IMR-90 (cell line): ENCODE data around the gene PAM. TPM values are rescaled to one million over a fixed set of nuclear protein-coding genes. Genes with fewer than 3 reads are reported as not detected.

Source experiments
- ATAC-seq: fragments of 200-7000 bp; cut with Tn5 transposase; 2 replicates; pipeline ENCODE4 v1.9.1; 2020; ENCODE audit warnings: low read depth, mild to moderate bottlenecking, moderate library complexity
- BruUV-seq: library from RNA; stranded (reverse); fragments of 400-500 nt; replicated peaks from 2 replicates; lab custom pipeline; 2021; lab: Mats Ljungman, UMichigan
- CTCF ChIA-PET: fragments of 300-600 bp; formaldehyde crosslinking; extraction: SDS; loops from one replicate; lab custom pipeline; 2021; ENCODE audit warnings: antibody characterized with exemption; lab: Yijun Ruan, JAX
- POLR2A ChIA-PET: fragments of 300-600 bp; sonication (Branson Sonifier 250); formaldehyde crosslinking; loops from one replicate; lab custom pipeline; 2022; ENCODE audit warnings: antibody characterized with exemption; ENCODE audit not compliant: unreplicated experiment; lab: Charles Lee
- DNase-seq: peaks from one replicate; pipeline ENCODE4 v3.0.0; 2013
- H2AFZ ChIP-seq: replicated peaks from 2 replicates; pipeline ENCODE3; 2013; ENCODE audit warnings: low read length, mild to moderate bottlenecking; ENCODE audit not compliant: poor library complexity
- H2AK5ac ChIP-seq: 2 replicates; pipeline ENCODE4 v1.6.1; 2013; ENCODE audit warnings: low read depth, low read length, inconsistent platforms
- H2AK9ac ChIP-seq: replicated peaks from 2 replicates; pipeline ENCODE3; 2013; ENCODE audit warnings: mild to moderate bottlenecking, low read depth, low read length, moderate library complexity; ENCODE audit not compliant: poor library complexity
- H2BK120ac ChIP-seq: 2 replicates; pipeline ENCODE4 v1.6.1; 2013; ENCODE audit warnings: low read depth, low read length, inconsistent platforms
- H2BK15ac ChIP-seq: 3 replicates; pipeline ENCODE4 v1.6.1; 2013; ENCODE audit warnings: low read depth, low read length, inconsistent platforms
- H2BK20ac ChIP-seq: 2 replicates; pipeline ENCODE4 v1.6.1; 2013; ENCODE audit warnings: low read depth, mild to moderate bottlenecking, inconsistent platforms, low read length, moderate library complexity
- H2BK5ac ChIP-seq: 2 replicates; pipeline ENCODE4 v1.6.1; 2013; ENCODE audit warnings: mild to moderate bottlenecking, low read depth, low read length, inconsistent platforms; ENCODE audit not compliant: poor library complexity, severe bottlenecking
- H3K14ac ChIP-seq: replicated peaks from 2 replicates; pipeline ENCODE4 v1.6.1; 2013; ENCODE audit warnings: low read depth, low read length, inconsistent platforms
- H3K18ac ChIP-seq: 2 replicates; pipeline ENCODE4 v1.6.1; 2013; ENCODE audit warnings: low read depth, low read length, control low read depth
- H3K23ac ChIP-seq: 2 replicates; pipeline ENCODE4 v1.6.1; 2013; ENCODE audit warnings: low read depth, low read length, inconsistent platforms
- H3K27ac ChIP-seq: 2 replicates; pipeline ENCODE4 v1.5.1; 2013; ENCODE audit warnings: mild to moderate bottlenecking, control low read depth, low read length; ENCODE audit not compliant: insufficient read depth
- H3K27me3 ChIP-seq: 2 replicates; pipeline ENCODE4 v1.6.1; 2013; ENCODE audit warnings: low read length; ENCODE audit not compliant: control insufficient read depth, insufficient read depth
- H3K36me3 ChIP-seq: 2 replicates; pipeline ENCODE4 v1.6.1; 2013; ENCODE audit warnings: low read length, mixed read lengths; ENCODE audit not compliant: control insufficient read depth, insufficient read depth
- H3K4ac ChIP-seq: 2 replicates; pipeline ENCODE4 v1.6.1; 2013; ENCODE audit warnings: low read depth, low read length, inconsistent platforms
- H3K4me1 ChIP-seq: 2 replicates; pipeline ENCODE4 v1.6.1; 2013; ENCODE audit warnings: low read length, mixed read lengths; ENCODE audit not compliant: control insufficient read depth, insufficient read depth
- H3K4me2 ChIP-seq: 2 replicates; pipeline ENCODE4 v1.6.1; 2013; ENCODE audit warnings: low read depth, mild to moderate bottlenecking, control low read depth, low read length, moderate library complexity
- H3K4me3 ChIP-seq: 2 replicates; pipeline ENCODE4 v1.5.1; 2013; ENCODE audit warnings: low read depth, mild to moderate bottlenecking, control low read depth, low read length, moderate library complexity; ENCODE audit not compliant: insufficient read depth
- H3K56ac ChIP-seq: 2 replicates; pipeline ENCODE4 v1.6.1; 2013; ENCODE audit warnings: low read length, inconsistent platforms; ENCODE audit not compliant: insufficient read depth; ENCODE audit errors: extremely low read depth
- H3K79me1 ChIP-seq, 2 experiments: 2 replicates each; pipeline ENCODE4 v1.6.1; 2013; ENCODE audit warnings: low read length in 2 of 2, inconsistent platforms in 1 of 2, low read depth in 1 of 2
- H3K9ac ChIP-seq: 2 replicates; pipeline ENCODE4 v1.6.1; 2013; ENCODE audit warnings: low read depth, low read length, control low read depth
- H3K9me1 ChIP-seq: 2 replicates; pipeline ENCODE4 v1.6.1; 2013; ENCODE audit warnings: low read length, inconsistent platforms; ENCODE audit not compliant: insufficient read depth
- H3K9me3 ChIP-seq: 2 replicates; pipeline ENCODE4 v1.6.1; 2013; ENCODE audit warnings: low read length; ENCODE audit not compliant: control insufficient read depth, insufficient read depth
- H4K20me1 ChIP-seq: 2 replicates; pipeline ENCODE4 v1.6.1; 2013; ENCODE audit warnings: low read length, inconsistent platforms; ENCODE audit not compliant: insufficient read depth
- H4K5ac ChIP-seq: 2 replicates; pipeline ENCODE4 v1.6.1; 2013; ENCODE audit warnings: mild to moderate bottlenecking, low read depth, low read length, control low read depth
- H4K8ac ChIP-seq, 2 experiments: 2 replicates each; pipeline ENCODE4 v1.6.1; 2013; ENCODE audit warnings: low read depth in 2 of 2, low read length in 2 of 2, control low read depth in 1 of 2, inconsistent platforms in 1 of 2
- H4K91ac ChIP-seq: 2 replicates; pipeline ENCODE4 v1.6.1; 2013; ENCODE audit warnings: low read depth, low read length, inconsistent platforms; ENCODE audit not compliant: insufficient read depth
- BHLHE40 ChIP-seq: fragments of 150-350 bp; IDR thresholded peaks from 2 replicates; pipeline ENCODE4 v1.6.1; 2016; ENCODE audit warnings: mild to moderate bottlenecking, low read depth, low read length
- CTCF ChIP-seq: conservative IDR thresholded peaks from 2 replicates; pipeline ENCODE4 v1.5.1; 2012; ENCODE audit warnings: mild to moderate bottlenecking, low read depth, low read length, improper control_type of control experiment
- FOS ChIP-seq: fragments of 150-350 bp; IDR thresholded peaks from 2 replicates; pipeline ENCODE4 v1.6.1; 2016; ENCODE audit warnings: low read depth, low read length
- MAFK ChIP-seq: IDR thresholded peaks from 2 replicates; pipeline ENCODE4 v1.6.1; 2012; ENCODE audit warnings: low read depth, low read length, improper control_type of control experiment
- POLR2A ChIP-seq: IDR thresholded peaks from 2 replicates; pipeline ENCODE4 v1.6.1; 2012; ENCODE audit warnings: mild to moderate bottlenecking, low read depth, low read length
- RAD21 ChIP-seq: IDR thresholded peaks from 2 replicates; pipeline ENCODE4 v1.6.1; 2012; ENCODE audit warnings: low read length, improper control_type of control experiment
- dilution Hi-C: fragments of 300-500 bp; cut with HindIII; formaldehyde crosslinking; loops from one replicate; pipeline ENCODE4 v1.14.3; 2018; ENCODE audit warnings: low sequenced_read_pairs; ENCODE audit not compliant: unreplicated experiment
- in situ Hi-C: fragments of 300-500 bp; cut with MboI; formaldehyde crosslinking; loops from 3 replicates; pipeline ENCODE4 v1.14.3; 2019; ENCODE audit warnings: low sequenced_read_pairs, inconsistent platforms, mixed read lengths
- intact Hi-C: fragments of 100-400 bp; cut with micrococcal nuclease; formaldehyde crosslinking; loops from 2 replicates; pipeline ENCODE4 v1.10.0; 2022
- polyA plus RNA-seq, 3 experiments: library from polyadenylated mRNA; depleted of rRNA; stranded (reverse); fragments of >200 nt; gene quantifications; 2 replicates each; pipeline ENCODE4 v1.2.3, GENCODE V29; 2012; ENCODE audit warnings: low replicate concordance in 1 of 3
- total RNA-seq: library from RNA; depleted of rRNA; stranded (reverse); fragments of >200 nt; gene quantifications from 2 replicates; pipeline ENCODE4 v1.2.3, GENCODE V29; 2012

PAM gene
- total and polyA plus RNA-seq, 2 of the 4 experiments (the other 2 are of a cell fraction), result 115 to 179 TPM

- H4K5ac ChIP-seq, result no peak overlapping the region
- H4K8ac ChIP-seq, result no peak overlapping the region
- H3K9ac ChIP-seq, result no peak overlapping the region
- peaks cover 1% of the 10 kb centered on the region; the same call in 1 of the 2 replicates for H3K36me3 ChIP-seq
- H3K4me3 ChIP-seq, result no peak overlapping the region
- H3K9me3 ChIP-seq, result no peaks in the 10 kb centered on the region
- no peak overlapping the region for H3K14ac ChIP-seq
- H4K91ac ChIP-seq, result no peak overlapping the region
- POLR2A ChIA-PET, result no interaction called here
- H3K9me1 ChIP-seq, result peaks cover 5% of the 10 kb centered on the region
- no peak overlapping the region for H2BK20ac ChIP-seq
- peaks cover 3% of the 10 kb centered on the region; the same call in 1 of the 2 replicates for H4K20me1 ChIP-seq
- ATAC-seq, result no peak
- H3K23ac ChIP-seq, result no peak overlapping the region
- intact Hi-C loops (no loop called here), dilution Hi-C loops (no loop called here), in situ Hi-C loops (no loop called here)
- no peak overlapping the region for H2BK120ac ChIP-seq
- H2AK5ac ChIP-seq, result no peak overlapping the region
- BruUV-seq, result no TSS peak
- no peak overlapping the region for H3K56ac ChIP-seq
- H3K27ac ChIP-seq, result no peak overlapping the region
- peaks cover 21 to 31% of the 10 kb centered on the region in 2 experiments; a peak in 3 of 4 replicates for H3K79me1 ChIP-seq
- no peak for DNase-seq
- H2AK9ac ChIP-seq, result no peak overlapping the region
- CTCF ChIA-PET, result no interaction called here
- no peak overlapping the region for H3K18ac ChIP-seq
- no peaks in the 10 kb centered on the region for H3K27me3 ChIP-seq
- no peak overlapping the region for H2BK15ac ChIP-seq
- no peak overlapping the region for H2AFZ ChIP-seq
- no peak overlapping the region for H2BK5ac ChIP-seq
- no peak overlapping the region for H3K4ac ChIP-seq
- no peak overlapping the region for H3K4me2 ChIP-seq
- peaks cover 2% of the 10 kb centered on the region for H3K4me1 ChIP-seq
- TF ChIP-seq POLR2A, result no peak
- no peak for TF ChIP-seq CTCF
- TF ChIP-seq BHLHE40, result no peak
- TF ChIP-seq FOS, result no peak
- TF ChIP-seq MAFK, result no peak
- no peak for TF ChIP-seq RAD21
These were observed 108.0 kb downstream of the PAM start for GRCh38 chr5:102863058-102863457.
